H9 (cell line): ENCODE data around the gene GEMIN4. TPM values are rescaled to one million over a fixed set of nuclear protein-coding genes. Genes with fewer than 3 reads are reported as not detected.

Experiments used
- DNase-seq: peaks from one replicate; pipeline ENCODE4 v3.0.0-alpha.2; 2017
- H2AFZ ChIP-seq: one replicate; pipeline ENCODE4 v1.6.1; 2013; ENCODE audit warnings: mild to moderate bottlenecking, low read length, control low read depth, moderate library complexity
- H2AK5ac ChIP-seq: 2 replicates; pipeline ENCODE4 v1.6.1; 2013; ENCODE audit warnings: low read length, control low read depth, mixed read lengths; ENCODE audit not compliant: insufficient read length
- H2BK120ac ChIP-seq: one replicate; pipeline ENCODE4 v1.6.1; 2013; ENCODE audit warnings: low read depth, mild to moderate bottlenecking, low read length, control low read depth, inconsistent platforms; ENCODE audit not compliant: poor library complexity, severe bottlenecking
- H2BK12ac ChIP-seq: 2 replicates; pipeline ENCODE4 v1.6.1; 2013; ENCODE audit warnings: low read length, control low read depth, mixed read lengths, low read depth; ENCODE audit not compliant: insufficient read length
- H2BK15ac ChIP-seq: 2 replicates; pipeline ENCODE4 v1.6.1; 2013; ENCODE audit warnings: low read depth, low read length, control low read depth
- H2BK20ac ChIP-seq: one replicate; pipeline ENCODE4 v1.6.1; 2013; ENCODE audit warnings: low read depth, mild to moderate bottlenecking, low read length, control low read depth, inconsistent platforms; ENCODE audit not compliant: poor library complexity, severe bottlenecking
- H2BK5ac ChIP-seq: 2 replicates; pipeline ENCODE4 v1.6.1; 2013; ENCODE audit warnings: low read length, control low read depth, mixed read lengths; ENCODE audit not compliant: insufficient read length
- H3K14ac ChIP-seq: 2 replicates; pipeline ENCODE4 v1.6.1; 2013; ENCODE audit warnings: low read length, control low read depth; ENCODE audit not compliant: insufficient read depth
- H3K18ac ChIP-seq: 2 replicates; pipeline ENCODE4 v1.6.1; 2013; ENCODE audit warnings: low read depth, mild to moderate bottlenecking, mixed read lengths, low read length, control low read depth; ENCODE audit not compliant: insufficient read length
- H3K23ac ChIP-seq: 2 replicates; pipeline ENCODE4 v1.6.1; 2013; ENCODE audit warnings: low read length, control low read depth, mixed read lengths, low read depth; ENCODE audit not compliant: insufficient read length
- H3K23me2 ChIP-seq: 2 replicates; pipeline ENCODE4 v1.6.1; 2013; ENCODE audit warnings: low read depth, mild to moderate bottlenecking, mixed read lengths, low read length, control low read depth; ENCODE audit not compliant: insufficient read length, poor library complexity, severe bottlenecking
- H3K27ac ChIP-seq: 2 replicates; pipeline ENCODE4 v1.5.1; 2013; ENCODE audit warnings: low read length, control low read depth, mixed read lengths, low read depth; ENCODE audit not compliant: insufficient read length
- H3K27me3 ChIP-seq: 2 replicates; pipeline ENCODE4 v1.6.1; 2013; ENCODE audit warnings: low read length, control low read depth, inconsistent platforms; ENCODE audit not compliant: insufficient read depth
- H3K4ac ChIP-seq: 2 replicates; pipeline ENCODE4 v1.6.1; 2013; ENCODE audit warnings: low read depth, mild to moderate bottlenecking, control low read depth, inconsistent platforms, low read length, moderate library complexity
- H3K4me1 ChIP-seq: 2 replicates; pipeline ENCODE4 v1.6.1; 2013; ENCODE audit warnings: low read length, control low read depth, inconsistent platforms; ENCODE audit not compliant: insufficient read depth
- H3K4me2 ChIP-seq: 2 replicates; pipeline ENCODE4 v1.6.1; 2013; ENCODE audit warnings: low read length, control low read depth, mixed read lengths; ENCODE audit not compliant: insufficient read length, insufficient read depth
- H3K56ac ChIP-seq: 2 replicates; pipeline ENCODE4 v1.6.1; 2013; ENCODE audit warnings: low read depth, mild to moderate bottlenecking, mixed read lengths, low read length, control low read depth; ENCODE audit not compliant: insufficient read length
- H3K79me1 ChIP-seq: 2 replicates; pipeline ENCODE4 v1.6.1; 2013; ENCODE audit warnings: low read depth, mild to moderate bottlenecking, moderate library complexity, low read length, control low read depth, inconsistent platforms; ENCODE audit not compliant: insufficient read depth, poor library complexity, severe bottlenecking
- H3K79me2 ChIP-seq: 2 replicates; pipeline ENCODE4 v1.6.1; 2013; ENCODE audit warnings: low read length, control low read depth, inconsistent platforms; ENCODE audit not compliant: insufficient read depth
- H3K9ac ChIP-seq: 2 replicates; pipeline ENCODE4 v1.6.1; 2013; ENCODE audit warnings: low read length, control low read depth, mixed read lengths; ENCODE audit not compliant: insufficient read length; ENCODE audit errors: extremely low read depth
- H3K9me3 ChIP-seq: one replicate; pipeline ENCODE4 v1.6.1; 2013; ENCODE audit warnings: low read depth, low read length, inconsistent platforms; ENCODE audit not compliant: control insufficient read depth
- H3T11ph ChIP-seq: one replicate; pipeline ENCODE4 v1.6.1; 2013; ENCODE audit warnings: mild to moderate bottlenecking, low read length, control low read depth, inconsistent platforms
- H4K20me1 ChIP-seq: one replicate; pipeline ENCODE4 v1.6.1; 2013; ENCODE audit not compliant: control insufficient read depth, insufficient read length, insufficient read depth
- H4K5ac ChIP-seq: 2 replicates; pipeline ENCODE4 v1.6.1; 2013; ENCODE audit warnings: low read depth, mild to moderate bottlenecking, mixed read lengths, low read length, control low read depth; ENCODE audit not compliant: insufficient read length
- H4K8ac ChIP-seq: replicated peaks from 2 replicates; pipeline ENCODE4 v1.6.1; 2013; ENCODE audit warnings: low read length, control low read depth, mixed read lengths, low read depth; ENCODE audit not compliant: insufficient read length
- H4K91ac ChIP-seq: 2 replicates; pipeline ENCODE4 v1.6.1; 2013; ENCODE audit warnings: low read depth, mild to moderate bottlenecking, moderate library complexity, mixed read lengths, low read length, control low read depth; ENCODE audit not compliant: insufficient read length
- H3K27ac Mint-ChIP-seq, 3 experiments: 2 replicates in 2 of 3; 3 replicates in 1 of 3; pipeline ENCODE4 v1.8.0; 2020 to 2021; ENCODE audit warnings: mixed read lengths in 3 of 3, mild to moderate bottlenecking in 1 of 3, moderate library complexity in 1 of 3
- H3K27me3 Mint-ChIP-seq: 2 replicates; pipeline ENCODE4 v1.8.0; 2021; ENCODE audit warnings: low read depth, mild to moderate bottlenecking, moderate library complexity, mixed read lengths
- H3K36me3 Mint-ChIP-seq, 3 experiments: 2 replicates in 2 of 3; 3 replicates in 1 of 3; pipeline ENCODE4 v1.8.0; 2020 to 2021; ENCODE audit warnings: low read depth in 3 of 3, mixed read lengths in 3 of 3; ENCODE audit not compliant: insufficient read depth in 1 of 3
- H3K4me1 Mint-ChIP-seq, 2 experiments: 2 replicates each; pipeline ENCODE4 v1.8.0; 2020; ENCODE audit warnings: mixed read lengths in 2 of 2
- H3K4me3 Mint-ChIP-seq, 2 experiments: 2 replicates in 1 of 2; 3 replicates in 1 of 2; pipeline ENCODE4 v1.8.0; 2020 to 2021; ENCODE audit warnings: mild to moderate bottlenecking in 2 of 2, mixed read lengths in 2 of 2, moderate library complexity in 1 of 2
- H3K9me3 Mint-ChIP-seq, 2 experiments: 2 replicates in 1 of 2; 3 replicates in 1 of 2; pipeline ENCODE4 v1.8.0; 2020; ENCODE audit warnings: mild to moderate bottlenecking in 2 of 2, mixed read lengths in 2 of 2, moderate library complexity in 1 of 2
- WGBS: extraction: QIAGEN DNeasy Blood & Tissue Kit; methylation state at CpG from one replicate; pipeline ENCODE4 v1.1.7; 2013; ENCODE audit warnings: missing lambda C conversion rate, low lambda C conversion rate, mixed read lengths; ENCODE audit not compliant: insufficient read length; ENCODE audit errors: extremely low coverage; 5-methylcytosine and 5-hydroxymethylcytosine counted together
- total RNA-seq: library from RNA; stranded (reverse); gene quantifications from 2 replicates; pipeline ENCODE4 v1.2.1, GENCODE V29; 2021
- TF ChIP-seq, protein P1 (sequence below): fragments of 200-600 bp; sonication (generic); conservative IDR thresholded peaks from 3 replicates; pipeline ENCODE4 v1.8.0; 2021; ENCODE audit warnings: antibody characterized with exemption, mild to moderate bottlenecking

GEMIN4 gene
- total RNA-seq, 1 experiment from 2014 or later: 56.8 TPM

DNA sequence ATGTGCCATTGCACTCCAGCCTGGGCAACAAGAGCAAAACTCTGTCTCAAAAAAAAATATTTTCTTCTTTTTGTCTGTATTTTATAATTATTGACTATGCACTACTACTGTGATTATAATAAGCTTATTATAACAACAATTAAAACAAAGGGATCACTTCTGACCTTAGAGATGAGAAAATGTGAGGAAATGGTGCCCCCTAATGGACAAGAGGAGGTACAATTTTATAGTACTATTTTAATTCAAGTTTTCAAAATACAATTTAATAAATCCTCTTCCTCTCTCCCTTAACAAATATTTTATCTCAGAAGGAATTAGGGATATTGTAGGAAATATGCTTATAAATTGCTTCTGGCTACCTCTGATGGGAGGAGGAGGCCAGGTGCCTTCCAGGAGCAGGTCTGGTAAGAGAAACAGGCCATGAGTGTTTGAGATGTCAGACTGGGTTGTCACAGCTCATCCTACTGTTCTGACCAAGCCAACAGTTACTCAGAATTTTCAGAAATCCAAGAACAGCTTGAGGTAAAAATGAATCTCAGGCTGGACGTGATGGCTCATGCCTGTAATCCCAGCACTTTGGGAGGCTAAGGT lies 51.5 kb downstream of the GEMIN4 start:
- Mint-ChIP-seq H3K36me3 (peaks cover 0 to 26% (median 10%) of the 10 kb centered on the region in 3 experiments; a peak in 4 of 7 replicates), H3K4me1 (no peaks in the 10 kb centered on the region), H3K27ac (no peak overlapping the region; a peak in 1 of 7 replicates), H3K27me3 (no peaks in the 10 kb centered on the region), H3K4me3 (no peak overlapping the region), H3K9me3 (no peaks in the 10 kb centered on the region)
- Histone ChIP-seq H4K91ac (no peak overlapping the region), H2BK12ac (no peak overlapping the region), H2BK5ac (no peak overlapping the region), H2BK20ac (no peak overlapping the region), H2AK5ac (no peak overlapping the region), H3K79me2 (peaks cover 2% of the 10 kb centered on the region; the same call in 1 of the 2 replicates), H3K14ac (no peak overlapping the region), H2BK15ac (no peak overlapping the region), H3K27me3 (no peaks in the 10 kb centered on the region), H3K56ac (no peak overlapping the region), H2AFZ (no peak overlapping the region), H3K23ac (no peak overlapping the region), H3K9ac (no peak overlapping the region), H3K23me2 (no peaks in the 10 kb centered on the region), H3T11ph (no peak overlapping the region), H3K18ac (no peak overlapping the region), H3K4me1 (no peaks in the 10 kb centered on the region), H3K9me3 (no peaks in the 10 kb centered on the region), H3K79me1 (no peaks in the 10 kb centered on the region), H4K8ac (no peak overlapping the region), H3K27ac (no peak overlapping the region), H4K20me1 (no peaks in the 10 kb centered on the region), H3K4me2 (no peak overlapping the region), H4K5ac (no peak overlapping the region), H3K4ac (no peak overlapping the region), H2BK120ac (no peak overlapping the region)
- TF ChIP-seq, protein P1, sequence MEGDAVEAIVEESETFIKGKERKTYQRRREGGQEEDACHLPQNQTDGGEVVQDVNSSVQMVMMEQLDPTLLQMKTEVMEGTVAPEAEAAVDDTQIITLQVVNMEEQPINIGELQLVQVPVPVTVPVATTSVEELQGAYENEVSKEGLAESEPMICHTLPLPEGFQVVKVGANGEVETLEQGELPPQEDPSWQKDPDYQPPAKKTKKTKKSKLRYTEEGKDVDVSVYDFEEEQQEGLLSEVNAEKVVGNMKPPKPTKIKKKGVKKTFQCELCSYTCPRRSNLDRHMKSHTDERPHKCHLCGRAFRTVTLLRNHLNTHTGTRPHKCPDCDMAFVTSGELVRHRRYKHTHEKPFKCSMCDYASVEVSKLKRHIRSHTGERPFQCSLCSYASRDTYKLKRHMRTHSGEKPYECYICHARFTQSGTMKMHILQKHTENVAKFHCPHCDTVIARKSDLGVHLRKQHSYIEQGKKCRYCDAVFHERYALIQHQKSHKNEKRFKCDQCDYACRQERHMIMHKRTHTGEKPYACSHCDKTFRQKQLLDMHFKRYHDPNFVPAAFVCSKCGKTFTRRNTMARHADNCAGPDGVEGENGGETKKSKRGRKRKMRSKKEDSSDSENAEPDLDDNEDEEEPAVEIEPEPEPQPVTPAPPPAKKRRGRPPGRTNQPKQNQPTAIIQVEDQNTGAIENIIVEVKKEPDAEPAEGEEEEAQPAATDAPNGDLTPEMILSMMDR: peak; percentile 88
- WGBS: no CpG with 5 or more reads among the region's 1 CpG
- DNase-seq: no peak
